Adrenal gland (tissue), 12 donors: ENCODE measurements around the gene ATG4A. TPM values are rescaled to one million over a fixed set of nuclear protein-coding genes. Genes with fewer than 3 reads are reported as not detected.

Experiments
- DNase-seq, 7 donors: peaks; one replicate each; pipeline ENCODE4 v3.0.0-alpha.2; 2019 to 2020
- H3K27ac ChIP-seq, 5 donors: fragments of 200-600 bp; sonication (generic) in 4 of 5; 1 replicate in 3 of 5; 2 replicates in 2 of 5; pipeline versions ENCODE4 v1.5.1 to v1.8.0; 2016 to 2020; ENCODE audit warnings: mild to moderate bottlenecking in 1 of 5
- H3K27me3 ChIP-seq: fragments of 200-600 bp; 2 replicates; pipeline ENCODE4 v1.8.0; 2021
- H3K36me3 ChIP-seq, 2 donors: fragments of 200-600 bp; replicated peaks in 1 of 2; 1 replicate in 1 of 2; 2 replicates in 1 of 2; pipeline versions ENCODE4 v1.5.1 to v1.8.0; 2018 to 2022
- H3K4me1 ChIP-seq, 2 donors: fragments of 200-600 bp; replicated peaks in 1 of 2; 1 replicate in 1 of 2; 2 replicates in 1 of 2; pipeline versions ENCODE4 v1.5.1 to v1.8.0; 2018 to 2021
- H3K4me3 ChIP-seq, 4 donors: fragments of 200-600 bp; sonication (generic) in 3 of 4; one replicate each; pipeline ENCODE4 v1.5.1; 2016 to 2018
- H3K9me3 ChIP-seq, 3 donors: fragments of 200-600 bp; sonication (generic) in 1 of 3; replicated peaks in 1 of 3; 1 replicate in 2 of 3; 2 replicates in 1 of 3; pipeline versions ENCODE4 v1.5.1 to v1.8.0; 2016 to 2021
- CTCF ChIP-seq, 6 experiments: fragments of 450-650 bp in 4 of 6; fragments of 200-600 bp in 2 of 6; sonication (generic) in 1 of 6; IDR thresholded peaks; 1 replicate in 5 of 6; 2 replicates in 1 of 6; pipeline versions ENCODE4 v1.5.1 to v1.8.0; 2016 to 2021; ENCODE audit warnings: antibody characterized with exemption in 6 of 6, mild to moderate bottlenecking in 2 of 6, moderate library complexity in 1 of 6
- POLR2A ChIP-seq, 2 donors: fragments of 450-650 bp; IDR thresholded peaks; one replicate each; pipeline ENCODE4 v1.6.1; 2017; ENCODE audit warnings: antibody characterized with exemption in 2 of 2, mild to moderate bottlenecking in 2 of 2, moderate library complexity in 1 of 2
- WGBS, 4 donors: extraction: QIAGEN DNeasy Blood & Tissue Kit in 2 of 4; methylation state at CpG; one replicate each; pipeline versions ENCODE4 v1.1.5 to v1.1.7; 2013 to 2017; 5-methylcytosine and 5-hydroxymethylcytosine counted together
- intact Hi-C, 2 donors: fragments of 100-400 bp; cut with DNase I; formaldehyde crosslinking; loops; one replicate each; pipeline versions ENCODE4 v1.14.1 to v1.15.0; 2022 to 2023
- polyA plus RNA-seq, 3 donors: library from polyadenylated mRNA; stranded (reverse); fragments of 200-250 nt in 2 of 3; fragments of 350-450 nt in 1 of 3; fragmentation: Illumina TruSeq in 1 of 3; extraction: RNeasy Lipid Tissue Mini Kit (QIAGEN cat#74804) in 1 of 3; gene quantifications; one replicate each; pipeline ENCODE4 v1.2.3, GENCODE V29; 2013 to 2014
- total RNA-seq, 9 donors: library from RNA; depleted of rRNA in 4 of 9; stranded (reverse); fragments of >200 nt in 4 of 9; fragments of 120-200 nt in 1 of 9; fragmentation: NEBNext Ultra II Directional in 1 of 9; extraction: Animal tissue kit (Norgen Biotek cat#: 25700) in 1 of 9; gene quantifications; one replicate each; pipeline versions ENCODE4 v1.1.0 to v1.2.4, GENCODE V29; 2013 to 2023
- donor health status: healthy with polysubstance abuse.
- donor health status: Bipolar disorder and iron deficiency.
- donor health status: DM: yes; HTN: yes; CAD: no.
- donor health status: DM: no; HTN: no; CAD: no.
- donor health status: DM: no; HTN: no; CAD: no.
- donor health status: DM: yes; HTN: yes; CAD: no.

Gene ATG4A
- total and polyA plus RNA-seq, 12 donors: 6.3 to 33.2 (median 13.7) TPM

GRCh38 chrX:108199041-108199440 lies 107.5 kb downstream of the ATG4A start:
- no peaks in the 10 kb centered on the region for H3K36me3 ChIP-seq
- DNase-seq: no peak
- intact Hi-C loops: no loop called here
- H3K27me3 ChIP-seq: peaks cover 8% of the 10 kb centered on the region
- TF ChIP-seq POLR2A (IDR thresholded peaks at IDR 0.05) (no peak), CTCF (IDR thresholded peaks at IDR 0.05) (no peak)
- no peaks in the 10 kb centered on the region for H3K4me1 ChIP-seq
- WGBS, 4 donors: 37 to 65% (median 55%) methylated on average over 2 of the region's 2 CpGs
- H3K27ac ChIP-seq: no peak overlapping the region
- no peaks in the 10 kb centered on the region for H3K9me3 ChIP-seq
- no peak overlapping the region for H3K4me3 ChIP-seq

GRCh38 chrX:108199691-108200090 lies 108.1 kb downstream of the ATG4A start:
- Histone ChIP-seq H3K36me3 (no peaks in the 10 kb centered on the region), H3K9me3 (no peaks in the 10 kb centered on the region), H3K27me3 (peaks cover 8% of the 10 kb centered on the region), H3K4me3 (no peak overlapping the region), H3K27ac (no peak overlapping the region), H3K4me1 (no peaks in the 10 kb centered on the region)
- 0 to 11% (median 7%) methylated on average over 3 to 4 of the region's 4 CpGs for whole genome bisulfite sequencing, 4 donors
- TF ChIP-seq POLR2A (IDR thresholded peaks at IDR 0.05) (no peak), CTCF (IDR thresholded peaks at IDR 0.05) (peak; percentile 26 to 51 (median 36))
- DNase-seq: peak in 3 of 7 donors; percentile 9 to 34 (median 20)
- intact Hi-C loops: no loop called here

- Histone ChIP-seq H3K4me3 (no peak overlapping the region), H3K27me3 (peaks cover 6% of the 10 kb centered on the region), H3K27ac (no peak overlapping the region), H3K9me3 (no peaks in the 10 kb centered on the region), H3K36me3 (no peaks in the 10 kb centered on the region), H3K4me1 (no peaks in the 10 kb centered on the region)
- no peak for TF ChIP-seq CTCF (IDR thresholded peaks at IDR 0.05)
- 60 to 79% (median 73%) methylated on average over 3 of the region's 3 CpGs for WGBS, 4 donors
- intact Hi-C loops: no loop called here
- DNase-seq: no peak
Observed at GRCh38 chrX:108203540-108203939, 112.0 kb downstream of the ATG4A start.

Other genes starting within 250 kb of the ATG4A start
- not detected for gene TEX13B, start 109.4 kb upstream of the ATG4A start, total RNA-seq
- not detected for gene TEX13B, start 109.4 kb upstream of the ATG4A start, polyA plus RNA-seq
- under 1 TPM in 5 of 9 donors, not detected in 4; 0.11 to 0.30 (median 0.17) TPM for gene VSIG1, start 46.7 kb upstream of the ATG4A start, total RNA-seq
- gene VSIG1, start 46.7 kb upstream of the ATG4A start, polyA plus RNA-seq: under 1 TPM; 0.08 to 0.30 (median 0.20) TPM
- 100 to 1,000 TPM in 1 of 9 donors, 10 to 100 TPM in 8; 21.1 to 112 (median 50.9) TPM for gene PSMD10, start 236 bp upstream of the ATG4A start, total RNA-seq
- 10 to 100 TPM; 27.6 to 85.4 (median 30.4) TPM for gene PSMD10, start 236 bp upstream of the ATG4A start, polyA plus RNA-seq